Measurements from ENCODE around the gene FNDC4.

GRCh38 chr2:27497288-27497627 is 2.3 kb upstream of the FNDC4 start:
- TF ChIP-seq HDAC2 (IDR thresholded peaks at IDR 0.05; ENCODE audit: borderline replicate concordance in 1 of 2, low read depth in 2 of 2, low read length in 2 of 2) (no peak), CTCF (IDR thresholded peaks at IDR 0.05; ENCODE audit: control extremely low read depth in 1 of 3, insufficient read depth in 1 of 3, low read depth in 1 of 3, low read length in 3 of 3) (no peak), EZH2 (IDR thresholded peaks at IDR 0.05; ENCODE audit: low read depth, low read length, severe bottlenecking) (no peak), POLR2A (IDR thresholded peaks at IDR 0.05; ENCODE audit: control extremely low read depth in 1 of 2, low read depth in 2 of 2, low read length in 2 of 2) (no peak), TAF1 (IDR thresholded peaks at IDR 0.05; ENCODE audit: low read depth, low read length) (no peak), RAD21 (IDR thresholded peaks at IDR 0.05 in 1 of 2, conservative IDR thresholded peaks at IDR 0.05 in 1 of 2; ENCODE audit: low read depth in 2 of 2, low read length in 2 of 2) (no peak)
